ENCODE results near the gene ZNF506. TPM values are rescaled to one million over a fixed set of nuclear protein-coding genes. Genes with fewer than 3 reads are reported as not detected.

The ZNF506 gene
- total RNA-seq, 2 donors from 2014 or later, result 20.0 to 30.0 TPM

- Histone ChIP-seq H3K27me3 (no peaks in the 10 kb centered on the region), H3K36me3 (replicated peaks in 1 of 2; ENCODE audit: insufficient read depth in 1 of 2, low read depth in 2 of 2) (no peaks in the 10 kb centered on the region), H3K4me3 (no peak overlapping the region), H3K9me3 (no peaks in the 10 kb centered on the region), H3K4me1 (no peaks in the 10 kb centered on the region), H3K27ac (no peak overlapping the region)
- ATAC-seq, result no peak
- TF ChIP-seq CTCF (IDR thresholded peaks at IDR 0.05), result no peak
- TF ChIP-seq POLR2A (IDR thresholded peaks at IDR 0.05), result no peak
- 78 to 84% methylated on average over 7 to 11 of the region's 12 CpGs for WGBS, 2 donors
- DNase-seq, result no peak
- intact Hi-C loops (cut with DNase I), result no loop called here
Measured at GRCh38 chr19:19751846-19752245, 69.7 kb downstream of the ZNF506 start.

- TF ChIP-seq CTCF (IDR thresholded peaks at IDR 0.05), result no peak
- TF ChIP-seq POLR2A (IDR thresholded peaks at IDR 0.05), result no peak
- intact Hi-C loops (cut with DNase I), result no loop called here
- Histone ChIP-seq H3K36me3 (replicated peaks in 1 of 2; ENCODE audit: insufficient read depth in 1 of 2, low read depth in 2 of 2) (no peaks in the 10 kb centered on the region), H3K9me3 (no peaks in the 10 kb centered on the region), H3K27me3 (no peaks in the 10 kb centered on the region), H3K4me3 (no peak overlapping the region), H3K27ac (no peak overlapping the region), H3K4me1 (no peaks in the 10 kb centered on the region)
- ATAC-seq, result no peak
- peak in 1 of 4 donors; percentile 22 for DNase-seq
- 82 to 84% methylated on average over 3 to 40 of the region's 40 CpGs for WGBS, 2 donors
Measured at GRCh38 chr19:19750842-19751790, 70.4 kb downstream of the ZNF506 start.

- Histone ChIP-seq H3K36me3 (replicated peaks in 1 of 2; ENCODE audit: insufficient read depth in 1 of 2, low read depth in 2 of 2) (no peaks in the 10 kb centered on the region), H3K27ac (no peak overlapping the region), H3K4me3 (no peak overlapping the region), H3K9me3 (no peaks in the 10 kb centered on the region), H3K27me3 (no peaks in the 10 kb centered on the region), H3K4me1 (no peaks in the 10 kb centered on the region)
- intact Hi-C loops (cut with DNase I), result no loop called here
- no peak for DNase-seq
- 59 to 84% methylated on average over 3 to 16 of the region's 17 CpGs for WGBS, 2 donors
- TF ChIP-seq CTCF (IDR thresholded peaks at IDR 0.05), result no peak
- no peak for ATAC-seq
Measured at GRCh38 chr19:19749908-19750841, 71.4 kb downstream of the ZNF506 start.

GRCh38 chr19:19749117-19749907 lies 72.2 kb downstream of the ZNF506 start:
- no peak for TF ChIP-seq POLR2A (IDR thresholded peaks at IDR 0.05)
- no peak for TF ChIP-seq CTCF (IDR thresholded peaks at IDR 0.05)
- intact Hi-C loops (cut with DNase I), result no loop called here
- Histone ChIP-seq H3K36me3 (replicated peaks in 1 of 2; ENCODE audit: insufficient read depth in 1 of 2, low read depth in 2 of 2) (no peaks in the 10 kb centered on the region), H3K4me3 (no peak overlapping the region), H3K4me1 (no peaks in the 10 kb centered on the region), H3K9me3 (no peaks in the 10 kb centered on the region), H3K27me3 (no peaks in the 10 kb centered on the region), H3K27ac (no peak overlapping the region)
- no peak for ATAC-seq
- 63 to 72% methylated on average over 6 to 12 of the region's 13 CpGs for WGBS, 2 donors
- DNase-seq, result no peak
